LNCAP (cell line): ENCODE measurements around the gene ZNF382.

Experiments
- TF ChIP-seq, protein P1 (sequence below): fragments of 450-650 bp; IDR thresholded peaks from 2 replicates; pipeline ENCODE4 v1.5.1; 2017; ENCODE audit warnings: mild to moderate bottlenecking

The ZNF382 gene

DNA sequence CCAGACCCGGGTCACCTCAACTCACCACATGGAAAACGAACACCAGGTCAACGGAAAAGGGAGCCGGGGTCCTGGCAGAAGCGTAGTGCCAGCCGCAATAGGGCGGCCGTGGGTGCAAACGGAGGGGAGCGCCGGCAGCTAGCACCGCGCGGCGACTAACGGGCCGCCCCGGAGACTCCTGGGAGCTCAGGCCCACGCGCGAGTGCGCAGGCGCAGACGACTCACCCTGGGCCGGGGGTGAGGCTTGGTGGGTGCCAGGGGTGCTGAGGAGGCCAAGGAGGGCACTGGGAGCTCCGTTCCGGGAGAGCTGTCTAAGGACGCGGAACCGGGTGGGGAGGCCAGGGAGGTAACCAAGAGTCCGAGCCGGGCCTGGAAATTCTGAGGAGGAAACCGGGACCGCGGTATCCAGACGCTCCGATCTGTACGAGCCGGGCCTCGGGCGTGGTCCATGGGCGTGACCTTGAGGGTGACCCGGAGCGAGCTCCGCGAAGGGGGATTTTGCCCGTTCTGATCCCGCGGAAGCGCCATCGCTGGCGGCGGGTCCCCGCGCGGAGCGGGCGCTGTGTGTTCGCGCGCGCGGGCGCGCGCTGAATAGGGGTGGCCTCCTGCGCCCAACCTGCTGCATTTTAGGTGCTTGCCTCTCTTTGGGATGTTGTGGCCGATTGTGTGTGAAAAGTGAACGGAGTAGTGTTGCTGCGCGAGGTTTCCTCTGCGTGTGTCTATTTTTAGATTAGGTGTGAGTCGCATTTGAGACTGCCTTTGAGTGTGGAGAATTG is at the start of gene ZNF382:
ZNF382 (plus strand) TSS at position 213 of the 776 bp plus-strand sequence. CDS start 4,602 bp downstream, outside the sequence.
- TF ChIP-seq, protein P1, sequence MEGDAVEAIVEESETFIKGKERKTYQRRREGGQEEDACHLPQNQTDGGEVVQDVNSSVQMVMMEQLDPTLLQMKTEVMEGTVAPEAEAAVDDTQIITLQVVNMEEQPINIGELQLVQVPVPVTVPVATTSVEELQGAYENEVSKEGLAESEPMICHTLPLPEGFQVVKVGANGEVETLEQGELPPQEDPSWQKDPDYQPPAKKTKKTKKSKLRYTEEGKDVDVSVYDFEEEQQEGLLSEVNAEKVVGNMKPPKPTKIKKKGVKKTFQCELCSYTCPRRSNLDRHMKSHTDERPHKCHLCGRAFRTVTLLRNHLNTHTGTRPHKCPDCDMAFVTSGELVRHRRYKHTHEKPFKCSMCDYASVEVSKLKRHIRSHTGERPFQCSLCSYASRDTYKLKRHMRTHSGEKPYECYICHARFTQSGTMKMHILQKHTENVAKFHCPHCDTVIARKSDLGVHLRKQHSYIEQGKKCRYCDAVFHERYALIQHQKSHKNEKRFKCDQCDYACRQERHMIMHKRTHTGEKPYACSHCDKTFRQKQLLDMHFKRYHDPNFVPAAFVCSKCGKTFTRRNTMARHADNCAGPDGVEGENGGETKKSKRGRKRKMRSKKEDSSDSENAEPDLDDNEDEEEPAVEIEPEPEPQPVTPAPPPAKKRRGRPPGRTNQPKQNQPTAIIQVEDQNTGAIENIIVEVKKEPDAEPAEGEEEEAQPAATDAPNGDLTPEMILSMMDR: no peak

GRCh38 chr19:36564391-36564790 is 40.7 kb upstream of the ZNF382 start:
- TF ChIP-seq, protein P1: no peak

- TF ChIP-seq, protein P1: no peak
Observed at GRCh38 chr19:36572593-36573019, 32.5 kb upstream of the ZNF382 start.

GRCh38 chr19:36573020-36573894 is 31.9 kb upstream of the ZNF382 start, which contains the start of gene ZNF529:
Gene ZNF529 (minus strand): TSS chr19:36573292. CDS start chr19:36572346, 946 bp downstream.
- TF ChIP-seq, protein P1: no peak

DNA sequence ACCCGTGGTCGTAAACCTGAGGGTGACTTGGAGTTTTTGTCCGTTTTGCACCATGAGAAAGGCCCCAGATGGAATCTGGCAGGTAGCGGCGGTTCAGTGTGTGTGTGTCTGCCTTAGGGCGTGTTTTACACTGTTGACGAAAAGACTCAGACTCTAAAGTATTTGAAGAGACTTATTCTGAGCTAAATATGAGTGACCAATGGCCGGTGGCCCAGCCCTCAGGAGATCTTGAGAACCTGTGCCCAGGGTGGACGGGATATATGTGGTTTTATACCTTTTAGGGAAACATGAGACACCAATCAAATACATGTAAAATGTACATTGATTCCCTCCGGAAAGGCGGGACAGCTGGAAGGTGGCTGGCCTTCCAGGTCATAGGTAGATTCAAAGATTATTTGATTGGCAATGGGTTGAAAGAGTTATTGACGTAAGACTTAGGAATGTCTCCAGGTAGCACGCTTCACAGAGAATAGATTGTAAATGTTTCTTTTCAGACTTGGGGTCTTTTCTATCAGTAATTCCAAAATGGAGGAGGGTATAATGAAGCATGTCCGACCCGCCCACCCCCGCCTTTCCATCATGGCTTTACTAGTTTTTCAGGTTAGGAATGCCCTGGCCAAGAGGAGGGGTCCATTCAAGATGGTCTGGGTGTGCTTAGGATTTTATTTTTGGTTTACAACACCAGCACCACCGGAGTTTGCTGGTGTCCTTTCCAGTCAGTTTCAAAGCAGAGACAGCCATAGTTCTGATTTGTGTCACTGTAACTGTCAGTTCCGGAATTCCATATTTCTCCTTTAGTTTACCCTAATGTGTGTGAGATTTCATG is 31.0 kb upstream of the ZNF382 start:
- TF ChIP-seq, protein P1: no peak

DNA sequence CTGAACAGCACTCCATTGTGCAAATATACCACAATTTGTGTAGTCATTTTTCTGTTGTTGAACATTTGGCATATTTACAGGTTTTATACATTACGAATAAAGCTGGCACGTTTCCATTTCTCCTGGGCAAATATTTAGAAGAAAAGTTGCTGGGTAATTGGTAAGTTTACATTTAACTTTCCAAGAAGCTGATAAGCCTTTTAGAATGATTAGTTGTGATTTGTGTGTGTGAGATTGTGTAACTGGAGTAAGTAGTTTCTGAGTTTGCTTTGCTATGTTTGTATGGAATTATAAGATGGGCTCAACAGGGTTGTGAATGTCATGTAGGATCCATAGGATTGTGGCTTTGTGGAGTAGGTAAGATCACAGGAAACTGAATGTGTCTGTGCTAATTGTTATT is 30.4 kb upstream of the ZNF382 start:
- TF ChIP-seq, protein P1: no peak
